Measurements from ENCODE around the gene PXMP4.

PXMP4 gene

DNA sequence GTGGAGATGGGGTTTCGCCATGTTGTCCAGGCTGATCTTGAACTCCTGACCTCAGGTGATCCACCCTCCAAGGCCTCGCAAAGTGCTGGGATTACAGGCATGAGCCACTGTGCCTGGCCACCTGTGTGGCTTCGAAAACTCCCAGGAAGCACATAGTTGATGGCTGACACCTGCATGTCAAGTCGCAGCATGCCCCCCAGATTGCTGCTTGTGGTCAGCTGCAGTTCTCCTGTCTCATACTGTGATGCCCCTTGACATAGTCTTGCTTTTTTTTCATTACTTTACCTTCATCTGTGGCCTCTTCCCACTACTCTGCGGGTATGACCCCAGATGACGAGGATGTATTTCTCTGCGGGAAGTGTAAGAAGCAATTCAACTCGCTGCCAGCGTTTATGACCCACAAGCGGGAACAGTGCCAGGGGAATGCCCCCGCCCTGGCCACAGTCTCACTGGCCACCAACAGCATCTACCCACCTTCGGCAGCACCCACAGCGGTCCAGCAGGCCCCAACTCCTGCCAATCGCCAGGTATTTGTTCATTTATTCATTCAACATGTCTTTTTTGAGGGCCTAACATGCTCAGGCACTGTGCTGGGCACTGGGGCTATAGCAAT lies 24.8 kb upstream of the PXMP4 start:
- Histone ChIP-seq H3K9me3 (ENCODE audit: control insufficient read depth, insufficient read depth, low read length) (no peaks in the 10 kb centered on the region), H3K9ac (ENCODE audit: low read depth, low read length) (no peak overlapping the region), H3K4me1 (ENCODE audit: insufficient read depth, low read length) (no peaks in the 10 kb centered on the region; the same call in 1 of the 2 replicates), H3K36me3 (ENCODE audit: insufficient read depth, low read length) (no peaks in the 10 kb centered on the region)

DNA sequence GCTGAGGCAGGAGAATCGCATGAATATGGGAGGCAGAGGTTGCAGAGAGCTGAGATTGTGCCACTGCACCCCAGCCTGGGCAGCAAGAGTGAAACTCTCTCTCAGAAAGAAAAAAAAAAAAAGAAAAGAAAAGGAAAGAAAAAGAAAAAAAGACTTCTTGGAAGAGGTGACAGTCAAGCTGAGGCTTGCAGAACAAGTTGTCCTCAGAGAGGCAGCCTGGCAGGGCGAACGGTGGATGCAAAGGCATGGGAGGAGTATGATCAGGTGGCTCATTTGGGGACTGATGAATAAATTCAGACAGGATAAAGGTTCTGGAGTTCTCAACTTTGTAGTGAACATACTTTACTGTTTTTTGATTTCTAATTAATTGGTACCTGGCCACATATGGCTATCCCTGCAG lies 24.1 kb upstream of the PXMP4 start:
- no peak overlapping the region for H3K9ac ChIP-seq (ENCODE audit: low read depth, low read length)
- no peaks in the 10 kb centered on the region for H3K36me3 ChIP-seq (ENCODE audit: insufficient read depth, low read length)
- no peaks in the 10 kb centered on the region; the same call in 1 of the 2 replicates for H3K4me1 ChIP-seq (ENCODE audit: insufficient read depth, low read length)
- H3K9me3 ChIP-seq (ENCODE audit: control insufficient read depth, insufficient read depth, low read length): no peaks in the 10 kb centered on the region

DNA sequence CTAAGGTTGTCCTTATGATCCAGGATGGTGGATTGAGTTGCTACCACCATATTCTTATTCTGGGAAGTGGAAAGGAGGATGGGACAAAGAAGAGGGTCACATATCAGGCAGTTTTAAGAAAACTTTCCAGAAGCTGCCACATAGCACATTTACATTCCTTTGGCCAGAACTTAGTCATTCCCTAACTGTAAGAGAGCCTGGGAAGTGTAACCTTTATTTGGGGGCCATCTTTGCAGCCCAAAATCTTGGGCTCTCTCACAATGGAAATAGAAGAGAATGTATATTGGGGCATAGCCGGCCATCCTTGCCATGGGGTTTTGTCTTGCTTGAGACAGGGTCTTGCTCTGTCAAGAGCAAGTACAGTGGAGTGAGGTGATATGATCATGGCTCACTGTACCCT lies 20.1 kb upstream of the PXMP4 start:
- H3K9me3 ChIP-seq (ENCODE audit: control insufficient read depth, insufficient read depth, low read length): no peaks in the 10 kb centered on the region; the same call in 1 of the 2 replicates
- no peak overlapping the region for H3K9ac ChIP-seq (ENCODE audit: low read depth, low read length)
- no peaks in the 10 kb centered on the region for H3K36me3 ChIP-seq (ENCODE audit: insufficient read depth, low read length)
- no peaks in the 10 kb centered on the region; the same call in 1 of the 2 replicates for H3K4me1 ChIP-seq (ENCODE audit: insufficient read depth, low read length)

GRCh38 chr20:33739493-33739892 lies 19.4 kb upstream of the PXMP4 start:
- no peak overlapping the region for H3K9ac ChIP-seq (ENCODE audit: low read depth, low read length)
- no peaks in the 10 kb centered on the region; the same call in 1 of the 2 replicates for H3K9me3 ChIP-seq (ENCODE audit: control insufficient read depth, insufficient read depth, low read length)

GRCh38 chr20:33736962-33737361 lies 16.9 kb upstream of the PXMP4 start:
- Histone ChIP-seq H3K9me3 (ENCODE audit: control insufficient read depth, insufficient read depth, low read length) (no peaks in the 10 kb centered on the region; the same call in 1 of the 2 replicates), H3K9ac (ENCODE audit: low read depth, low read length) (no peak overlapping the region), H3K36me3 (ENCODE audit: insufficient read depth, low read length) (no peaks in the 10 kb centered on the region), H3K4me1 (ENCODE audit: insufficient read depth, low read length) (peaks cover 10% of the 10 kb centered on the region; the same call in 1 of the 2 replicates)

More at GRCh38 chr20:33739493-33739892, 19.4 kb upstream of the PXMP4 start:
- Histone ChIP-seq H3K4me1 (ENCODE audit: insufficient read depth, low read length) (no peaks in the 10 kb centered on the region; the same call in 1 of the 2 replicates), H3K36me3 (ENCODE audit: insufficient read depth, low read length) (no peaks in the 10 kb centered on the region)

DNA sequence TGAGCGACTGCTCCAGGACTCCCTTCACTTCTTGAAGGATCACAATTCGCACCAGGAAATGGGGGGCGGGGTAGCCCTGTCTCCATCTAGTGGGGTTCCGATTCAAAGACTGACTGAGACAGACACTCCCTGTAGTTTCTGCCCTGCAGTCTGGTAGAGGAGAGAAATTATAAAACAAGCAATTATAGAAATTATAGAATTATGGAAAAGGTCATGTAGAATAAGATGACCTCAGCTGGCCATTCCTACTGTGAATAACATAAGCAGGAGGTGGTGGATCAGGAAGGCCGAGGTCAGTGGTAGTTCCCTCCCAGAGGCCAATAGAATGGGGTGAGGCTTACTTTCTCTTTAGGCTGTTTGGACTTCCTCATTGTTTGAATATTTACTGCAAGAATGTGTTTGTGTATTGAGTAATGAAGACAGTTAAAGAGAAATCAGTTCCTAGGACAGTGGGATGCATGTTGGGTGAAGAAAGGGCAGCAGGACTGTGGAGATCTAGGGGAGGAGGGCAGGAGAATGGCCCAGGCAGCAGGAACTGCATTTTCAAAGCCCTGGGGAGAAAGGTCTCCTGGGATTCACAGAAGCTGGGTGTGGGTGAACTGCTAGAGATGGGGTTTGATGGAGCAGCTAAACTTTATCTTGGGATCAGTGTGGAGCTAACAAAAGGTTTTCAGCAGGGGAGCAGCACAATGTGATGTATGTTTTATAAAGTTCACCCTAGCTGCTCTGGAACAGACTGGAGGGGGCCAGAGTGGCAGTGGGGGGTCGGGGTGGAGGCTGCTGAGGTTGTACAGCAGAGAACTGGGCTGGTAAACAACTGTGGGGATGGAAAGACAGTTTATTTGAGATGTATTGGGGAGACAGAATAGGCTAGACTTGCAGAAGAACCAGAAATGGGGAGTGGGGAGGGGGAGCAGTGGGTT lies 13.8 kb upstream of the PXMP4 start:
- no peaks in the 10 kb centered on the region for H3K36me3 ChIP-seq (ENCODE audit: insufficient read depth, low read length)
- peaks cover 10% of the 10 kb centered on the region; the same call in 1 of the 2 replicates for H3K4me1 ChIP-seq (ENCODE audit: insufficient read depth, low read length)
- H3K9ac ChIP-seq (ENCODE audit: low read depth, low read length): peak overlapping the region; percentile 28
- no peaks in the 10 kb centered on the region; the same call in 1 of the 2 replicates for H3K9me3 ChIP-seq (ENCODE audit: control insufficient read depth, insufficient read depth, low read length)

DNA sequence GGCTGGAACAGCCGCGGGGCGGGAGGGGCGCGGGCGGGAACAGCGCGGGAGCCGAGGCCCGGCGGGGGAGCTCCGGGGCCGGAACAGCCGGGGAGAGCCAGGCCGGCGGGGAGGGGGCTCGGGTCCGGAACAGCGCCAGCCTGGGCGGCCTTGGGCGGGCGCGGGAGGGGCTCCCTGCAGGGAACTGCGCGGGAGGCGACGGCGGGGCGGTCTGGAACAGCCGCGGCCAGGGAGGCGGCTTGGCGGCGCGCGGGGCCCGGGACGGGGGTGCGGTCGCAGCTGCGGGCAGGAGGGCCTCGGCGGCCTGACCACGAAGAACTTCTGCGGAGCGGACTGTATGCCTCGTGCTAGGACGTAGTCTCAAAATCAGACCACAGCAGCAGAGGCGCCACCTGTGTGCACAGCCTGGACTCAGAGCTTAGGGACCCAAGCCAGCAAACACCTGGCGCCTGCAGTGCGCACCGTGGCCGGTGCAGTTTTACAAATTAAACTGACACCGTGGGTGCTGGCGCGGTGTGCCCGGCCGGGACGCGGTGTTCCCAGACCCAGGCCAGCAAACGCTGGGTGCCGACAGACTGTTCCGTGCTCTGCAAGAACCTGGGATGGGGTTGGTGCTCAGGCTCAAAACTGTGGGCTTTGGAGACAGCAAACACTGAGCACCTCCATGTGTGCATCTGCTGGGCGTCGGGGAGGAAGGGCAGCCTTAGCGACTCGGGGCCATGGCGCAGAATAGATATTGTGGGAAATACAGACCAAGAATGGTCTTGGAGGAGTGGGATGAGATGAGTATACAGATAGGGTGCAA lies 12.3 kb upstream of the PXMP4 start:
- Histone ChIP-seq H3K9ac (ENCODE audit: low read depth, low read length) (peak overlapping the region; percentile 63), H3K36me3 (ENCODE audit: insufficient read depth, low read length) (no peaks in the 10 kb centered on the region), H3K9me3 (ENCODE audit: control insufficient read depth, insufficient read depth, low read length) (no peaks in the 10 kb centered on the region; the same call in 1 of the 2 replicates), H3K4me1 (ENCODE audit: insufficient read depth, low read length) (peaks cover 10% of the 10 kb centered on the region; the same call in 1 of the 2 replicates)

DNA sequence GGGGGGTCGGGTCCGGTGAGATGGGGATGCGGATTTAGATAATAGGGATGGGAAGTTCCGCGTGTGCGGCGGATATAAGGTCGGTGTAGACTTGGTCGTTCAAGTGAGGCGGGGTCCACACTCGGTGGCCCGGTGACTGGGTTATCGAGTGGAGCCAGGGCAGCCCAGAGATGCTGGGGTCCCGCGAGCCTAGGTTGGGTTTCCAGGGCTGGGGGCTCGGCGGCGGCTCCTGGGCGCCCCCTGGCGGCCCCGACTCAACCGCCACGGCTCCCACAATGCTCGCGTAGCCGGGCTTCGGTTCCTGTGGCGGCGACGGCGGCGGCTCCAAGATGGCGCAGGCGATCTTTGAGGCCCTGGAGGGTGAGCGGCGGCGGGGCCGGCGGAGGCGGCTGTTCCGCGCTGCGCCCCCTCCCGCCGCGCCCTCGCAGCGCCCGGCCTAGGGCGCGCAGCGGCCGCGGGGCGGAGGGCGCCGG lies 11.6 kb upstream of the PXMP4 start, which contains the start of gene ZNF341:
Gene ZNF341, plus strand, starts transcription at position 304 of the 473 bp plus-strand sequence. Its CDS starts 26 bp downstream, at position 330.
- H3K36me3 ChIP-seq (ENCODE audit: insufficient read depth, low read length): no peaks in the 10 kb centered on the region
- H3K9me3 ChIP-seq (ENCODE audit: control insufficient read depth, insufficient read depth, low read length): no peaks in the 10 kb centered on the region; the same call in 1 of the 2 replicates
- peaks cover 10% of the 10 kb centered on the region; the same call in 1 of the 2 replicates for H3K4me1 ChIP-seq (ENCODE audit: insufficient read depth, low read length)
- peak within 1 kb of the TSS; percentile 63 for H3K9ac ChIP-seq (ENCODE audit: low read depth, low read length)

- peaks cover 10% of the 10 kb centered on the region; the same call in 1 of the 2 replicates for H3K4me1 ChIP-seq (ENCODE audit: insufficient read depth, low read length)
- peak overlapping the region; percentile 43; the same call in 1 of the 2 replicates for H3K9ac ChIP-seq (ENCODE audit: low read depth, low read length)
These were observed 11.0 kb upstream of the PXMP4 start for GRCh38 chr20:33730946-33731692.

DNA sequence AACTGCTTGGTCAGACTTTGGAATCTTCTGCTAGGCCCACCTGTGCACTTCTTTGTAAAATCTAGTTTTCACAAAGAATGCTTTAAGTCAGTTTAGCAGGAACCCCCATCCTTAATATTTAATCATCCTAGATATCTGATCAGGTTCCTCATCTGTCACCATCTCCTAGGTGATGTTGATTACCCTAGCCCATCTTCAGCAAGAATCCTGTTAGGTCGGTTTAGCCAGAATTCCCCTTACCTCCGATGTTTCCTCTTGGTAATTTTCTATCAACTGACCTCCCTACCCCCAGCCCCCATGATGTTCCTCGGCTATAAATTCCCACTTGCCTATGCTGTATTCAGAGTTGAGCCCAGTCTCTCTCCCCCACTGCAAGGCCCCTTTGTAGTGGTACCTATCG lies 9.0 kb upstream of the PXMP4 start:
- Histone ChIP-seq H3K4me1 (ENCODE audit: insufficient read depth, low read length) (peaks cover 8% of the 10 kb centered on the region; the same call in 1 of the 2 replicates), H3K36me3 (ENCODE audit: insufficient read depth, low read length) (no peaks in the 10 kb centered on the region), H3K9ac (ENCODE audit: low read depth, low read length) (no peak overlapping the region), H3K9me3 (ENCODE audit: control insufficient read depth, insufficient read depth, low read length) (no peaks in the 10 kb centered on the region)

More at GRCh38 chr20:33730946-33731692, 11.0 kb upstream of the PXMP4 start:
- Histone ChIP-seq H3K36me3 (ENCODE audit: insufficient read depth, low read length) (no peaks in the 10 kb centered on the region), H3K9me3 (ENCODE audit: control insufficient read depth, insufficient read depth, low read length) (no peaks in the 10 kb centered on the region)

GRCh38 chr20:33728463-33728862 lies 8.4 kb upstream of the PXMP4 start:
- Histone ChIP-seq H3K9ac (ENCODE audit: low read depth, low read length) (no peak overlapping the region), H3K4me1 (ENCODE audit: insufficient read depth, low read length) (peaks cover 1% of the 10 kb centered on the region; the same call in 1 of the 2 replicates), H3K36me3 (ENCODE audit: insufficient read depth, low read length) (no peaks in the 10 kb centered on the region), H3K9me3 (ENCODE audit: control insufficient read depth, insufficient read depth, low read length) (no peaks in the 10 kb centered on the region)

- Histone ChIP-seq H3K36me3 (ENCODE audit: insufficient read depth, low read length) (no peaks in the 10 kb centered on the region), H3K9ac (ENCODE audit: low read depth, low read length) (no peak overlapping the region), H3K9me3 (ENCODE audit: control insufficient read depth, insufficient read depth, low read length) (no peaks in the 10 kb centered on the region), H3K4me1 (ENCODE audit: insufficient read depth, low read length) (no peaks in the 10 kb centered on the region)
These were observed 7.7 kb upstream of the PXMP4 start for GRCh38 chr20:33727806-33728205.

DNA sequence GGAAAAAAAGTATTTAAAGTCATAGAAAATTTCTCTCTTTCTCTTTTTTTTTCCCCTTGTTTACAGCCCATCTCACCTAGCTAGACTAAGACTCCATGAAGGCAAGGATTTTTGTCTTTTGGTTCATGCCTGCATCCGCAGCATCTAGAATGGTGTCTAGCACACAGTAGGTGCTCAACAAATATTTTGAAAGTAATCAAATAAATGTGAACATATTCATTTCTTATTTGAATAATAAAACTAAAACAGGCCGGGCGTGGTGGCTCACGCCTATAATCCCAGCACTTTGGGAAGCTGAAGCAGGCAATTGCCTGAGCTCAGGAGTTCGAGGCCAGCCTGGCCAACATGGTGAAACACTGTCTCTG lies 7.0 kb upstream of the PXMP4 start:
- H3K9ac ChIP-seq (ENCODE audit: low read depth, low read length): no peak overlapping the region
- H3K36me3 ChIP-seq (ENCODE audit: insufficient read depth, low read length): no peaks in the 10 kb centered on the region
- H3K9me3 ChIP-seq (ENCODE audit: control insufficient read depth, insufficient read depth, low read length): no peaks in the 10 kb centered on the region
- no peaks in the 10 kb centered on the region for H3K4me1 ChIP-seq (ENCODE audit: insufficient read depth, low read length)

All from ES-I3 (cell line).